ENCODE results near the gene PPP1R12A.
"Not testable (repeated sequence)": the region's sequence is repeated elsewhere in the genome, so short reads cannot be mapped to it uniquely, and the experiment has no call there.

Gene PPP1R12A

GRCh38 chr12:79891506-79892162 lies 43.3 kb downstream of the PPP1R12A start:
- peak; percentile 14 for DNase-seq (ENCODE audit: low read depth)

GRCh38 chr12:79887890-79888289 lies 47.0 kb downstream of the PPP1R12A start:
- no peak for DNase-seq (ENCODE audit: low read depth)

GRCh38 chr12:79886917-79887519 lies 47.9 kb downstream of the PPP1R12A start:
- DNase-seq (ENCODE audit: low read depth), result peak; percentile 75

GRCh38 chr12:79885911-79886490 lies 48.9 kb downstream of the PPP1R12A start:
- no peak for DNase-seq (ENCODE audit: low read depth)

GRCh38 chr12:79884401-79885006 lies 50.4 kb downstream of the PPP1R12A start:
- no peak for DNase-seq (ENCODE audit: low read depth)

GRCh38 chr12:79883216-79883615 lies 51.7 kb downstream of the PPP1R12A start:
- DNase-seq (ENCODE audit: low read depth), result peak; percentile 71

GRCh38 chr12:79881351-79881750 lies 53.5 kb downstream of the PPP1R12A start:
- DNase-seq (ENCODE audit: low read depth), result no peak

GRCh38 chr12:79878506-79878905 lies 56.4 kb downstream of the PPP1R12A start:
- DNase-seq (ENCODE audit: low read depth), result not testable (repeated sequence)

GRCh38 chr12:79877246-79877645 lies 57.7 kb downstream of the PPP1R12A start:
- DNase-seq (ENCODE audit: low read depth), result no peak

GRCh38 chr12:79874665-79875064 lies 60.2 kb downstream of the PPP1R12A start:
- DNase-seq (ENCODE audit: low read depth), result no peak

GRCh38 chr12:79873201-79873600 lies 61.7 kb downstream of the PPP1R12A start:
- no peak for DNase-seq (ENCODE audit: low read depth)

- DNase-seq (ENCODE audit: low read depth), result no peak
Observed at GRCh38 chr12:79871621-79872020, 63.3 kb downstream of the PPP1R12A start.

GRCh38 chr12:79870916-79871315 lies 64.0 kb downstream of the PPP1R12A start:
- no peak for DNase-seq (ENCODE audit: low read depth)

- DNase-seq (ENCODE audit: low read depth), result no peak
Observed at GRCh38 chr12:79859646-79860045, 75.3 kb downstream of the PPP1R12A start.

- DNase-seq (ENCODE audit: low read depth), result no peak
Observed at GRCh38 chr12:79858518-79858917, 76.4 kb downstream of the PPP1R12A start.

- DNase-seq (ENCODE audit: low read depth), result no peak
Observed at GRCh38 chr12:79857675-79858074, 77.2 kb downstream of the PPP1R12A start.

GRCh38 chr12:79850610-79851299 lies 84.1 kb downstream of the PPP1R12A start:
- DNase-seq (ENCODE audit: low read depth), result no peak

- DNase-seq (ENCODE audit: low read depth), result peak; percentile 40
Observed at GRCh38 chr12:79848339-79848738, 86.6 kb downstream of the PPP1R12A start.

- no peak for DNase-seq (ENCODE audit: low read depth)
Observed at GRCh38 chr12:79847417-79847816, 87.5 kb downstream of the PPP1R12A start.

- peak; percentile 89 for DNase-seq (ENCODE audit: low read depth)
Observed at GRCh38 chr12:79844693-79845092, 90.2 kb downstream of the PPP1R12A start.

- no peak for DNase-seq (ENCODE audit: low read depth)
Observed at GRCh38 chr12:79843978-79844377, 90.9 kb downstream of the PPP1R12A start.

GRCh38 chr12:79842630-79843029 lies 92.3 kb downstream of the PPP1R12A start:
- no peak for DNase-seq (ENCODE audit: low read depth)

- DNase-seq (ENCODE audit: low read depth), result no peak
Observed at GRCh38 chr12:79841878-79842265, 93.0 kb downstream of the PPP1R12A start.
